HG02870 (cell line): ENCODE results near the gene DPYD.

Source experiments
- ATAC-seq: cut with Tn5 transposase; IDR thresholded peaks from one replicate; pipeline ENCODE4 v1.9.1; 2021; ENCODE audit warnings: mild to moderate bottlenecking, moderate library complexity; ENCODE audit not compliant: unreplicated experiment

Gene DPYD

DNA sequence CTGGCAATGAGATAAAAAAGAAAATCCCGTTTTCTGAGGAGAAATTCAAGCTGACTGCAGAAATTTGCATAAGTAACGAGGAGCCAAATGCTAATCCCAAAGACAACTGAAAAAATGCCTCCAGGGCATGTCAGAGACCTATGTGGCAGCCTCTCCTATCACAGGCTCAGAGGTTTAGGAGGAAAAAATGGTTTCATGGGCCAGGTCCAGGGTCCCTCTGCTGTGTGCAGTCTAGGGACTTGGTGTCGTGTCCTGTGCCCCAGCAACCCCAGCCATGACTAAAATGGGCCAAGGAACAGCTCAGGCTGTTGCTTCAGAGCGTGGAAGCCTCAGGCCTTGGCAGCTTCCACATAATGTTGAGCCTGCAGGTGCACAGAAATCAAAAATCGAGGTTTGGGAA lies 456.5 kb downstream of the DPYD start:
- ATAC-seq, result no peak

DNA sequence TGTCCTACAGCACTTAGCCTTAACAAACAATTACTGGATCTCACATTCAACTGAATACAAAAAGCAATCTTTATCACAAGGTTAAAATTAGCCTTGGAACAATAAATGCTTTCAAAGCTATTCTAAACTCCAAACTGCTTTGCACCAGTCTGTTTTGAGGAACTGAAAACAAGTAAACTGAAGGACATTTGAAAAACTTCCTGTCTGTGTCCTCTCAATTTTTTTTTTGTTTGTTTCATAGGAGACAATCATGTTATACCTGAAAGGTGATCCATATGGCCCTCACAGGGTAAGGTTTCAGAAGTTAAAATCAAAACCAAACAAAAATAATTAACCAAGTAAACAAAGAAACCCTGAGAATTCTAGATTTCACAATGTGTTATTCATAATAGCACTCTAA lies 459.1 kb downstream of the DPYD start:
- peak; percentile 86 for ATAC-seq

DNA sequence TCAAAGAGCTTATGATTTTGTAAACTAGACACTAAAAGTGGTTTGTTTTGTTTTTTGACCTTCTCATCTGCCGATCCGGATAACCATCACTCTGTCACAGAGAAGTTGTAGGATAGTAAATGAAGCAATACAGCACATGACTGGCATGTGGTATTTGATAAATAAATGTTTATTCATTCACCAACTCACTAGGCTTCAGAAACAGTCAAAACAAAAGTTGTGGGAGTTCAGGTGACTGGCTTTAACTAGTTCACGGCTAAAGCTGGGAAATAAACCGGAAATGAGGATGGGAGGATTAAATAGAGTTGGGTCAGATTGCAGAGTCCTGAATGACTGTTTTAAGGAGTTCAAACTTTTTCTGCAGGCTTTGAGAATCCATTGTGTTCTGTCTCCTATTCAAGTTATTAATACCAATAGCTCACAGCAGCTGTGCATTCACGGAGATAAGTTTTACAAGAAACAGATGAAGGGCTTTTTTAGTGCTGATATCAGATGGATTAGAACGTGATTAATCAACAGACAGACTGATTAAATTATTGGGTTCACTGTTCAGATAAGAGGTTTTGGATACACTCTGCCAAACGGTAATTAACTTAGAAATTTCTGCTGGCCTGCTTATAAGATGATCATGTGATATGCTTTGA lies 463.3 kb downstream of the DPYD start:
- ATAC-seq, result no peak

DNA sequence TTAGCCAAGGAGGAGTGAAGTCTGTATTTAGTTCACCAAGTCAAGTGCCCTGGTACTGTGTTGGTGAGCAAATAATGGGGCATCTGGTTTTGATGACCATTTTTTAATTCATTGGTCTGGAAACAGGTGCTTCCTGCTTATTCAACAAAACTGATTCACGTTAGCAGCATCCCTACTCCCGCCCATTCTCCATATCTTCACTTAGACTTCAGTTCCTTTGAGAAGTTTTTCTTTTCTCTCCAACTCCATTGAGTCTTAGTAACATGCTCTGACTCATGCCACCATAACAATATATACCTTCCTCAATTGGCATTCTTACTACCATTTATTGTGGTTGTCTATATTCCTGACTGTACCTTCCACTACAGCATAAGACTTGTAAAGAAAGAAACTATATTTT lies 468.9 kb downstream of the DPYD start:
- no peak for ATAC-seq

DNA sequence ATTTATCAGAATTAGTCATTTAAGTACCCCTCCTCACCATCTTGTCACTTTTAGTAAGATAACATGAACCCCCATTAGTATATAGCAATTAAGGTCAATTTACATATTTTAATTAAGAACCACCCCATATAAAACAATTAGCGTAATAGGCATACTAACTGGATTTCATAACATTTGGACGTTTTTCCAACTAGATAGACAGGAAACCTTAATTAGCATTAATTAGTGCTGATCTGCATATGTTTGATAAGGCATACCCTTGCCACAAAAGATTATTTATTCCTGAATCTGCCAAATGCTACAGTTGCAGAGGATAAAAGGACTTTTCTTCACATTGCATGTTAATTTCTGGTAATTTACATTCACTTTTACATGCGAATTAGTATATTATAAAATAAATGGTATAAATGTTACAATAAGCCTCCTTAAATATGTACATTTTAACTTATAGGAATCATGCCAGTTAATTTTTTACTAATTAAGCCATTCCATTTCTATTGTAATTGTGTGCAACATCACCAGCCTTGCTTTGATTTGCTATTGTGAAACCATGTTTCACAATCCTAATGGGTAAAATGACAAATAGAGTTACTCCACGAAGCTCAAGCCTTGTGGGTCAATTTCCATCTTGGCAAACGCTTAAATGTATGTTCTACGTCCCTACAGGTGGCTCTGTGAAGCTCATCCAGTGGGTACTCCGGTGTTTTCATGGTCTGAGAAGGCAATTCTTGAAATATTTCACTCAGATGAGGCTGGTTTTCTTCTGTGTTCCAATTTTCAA lies 469.6 kb downstream of the DPYD start:
- ATAC-seq, result no peak

DNA sequence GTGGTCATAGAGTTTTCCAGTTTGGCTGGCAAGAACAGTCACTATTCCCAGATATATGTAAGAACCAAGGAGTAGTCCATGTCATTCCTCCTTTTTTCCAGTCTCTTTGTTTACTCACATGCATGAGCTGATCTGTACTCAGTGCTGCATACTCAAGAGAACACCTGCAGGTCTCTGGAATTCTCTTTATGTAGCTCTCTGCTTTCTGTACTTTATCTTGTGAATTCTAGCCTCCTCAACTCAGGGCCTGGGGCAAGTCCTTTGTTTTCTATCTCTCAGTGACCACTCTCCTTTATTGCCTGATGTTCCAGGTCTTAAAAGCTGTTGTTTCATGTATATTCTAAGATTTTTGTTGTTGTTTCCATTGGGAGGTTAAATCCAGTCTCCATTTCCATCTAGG lies 478.9 kb downstream of the DPYD start:
- no peak for ATAC-seq

DNA sequence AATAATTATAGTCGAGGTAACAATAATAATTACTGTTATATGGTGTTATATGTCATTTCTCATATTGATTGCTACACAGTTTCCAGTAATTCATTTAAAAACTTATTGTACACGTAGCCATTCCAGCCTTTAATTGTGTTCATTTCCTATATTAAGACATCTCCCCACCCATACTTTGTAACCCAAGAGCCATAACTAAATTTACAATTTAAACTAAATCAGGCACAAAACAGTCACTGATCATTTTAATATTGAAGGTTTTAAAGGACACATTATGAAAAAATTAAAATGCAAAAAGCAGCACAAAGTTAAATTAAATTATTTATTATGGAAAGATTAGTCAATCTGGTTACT lies 487.0 kb downstream of the DPYD start:
- no peak for ATAC-seq

DNA sequence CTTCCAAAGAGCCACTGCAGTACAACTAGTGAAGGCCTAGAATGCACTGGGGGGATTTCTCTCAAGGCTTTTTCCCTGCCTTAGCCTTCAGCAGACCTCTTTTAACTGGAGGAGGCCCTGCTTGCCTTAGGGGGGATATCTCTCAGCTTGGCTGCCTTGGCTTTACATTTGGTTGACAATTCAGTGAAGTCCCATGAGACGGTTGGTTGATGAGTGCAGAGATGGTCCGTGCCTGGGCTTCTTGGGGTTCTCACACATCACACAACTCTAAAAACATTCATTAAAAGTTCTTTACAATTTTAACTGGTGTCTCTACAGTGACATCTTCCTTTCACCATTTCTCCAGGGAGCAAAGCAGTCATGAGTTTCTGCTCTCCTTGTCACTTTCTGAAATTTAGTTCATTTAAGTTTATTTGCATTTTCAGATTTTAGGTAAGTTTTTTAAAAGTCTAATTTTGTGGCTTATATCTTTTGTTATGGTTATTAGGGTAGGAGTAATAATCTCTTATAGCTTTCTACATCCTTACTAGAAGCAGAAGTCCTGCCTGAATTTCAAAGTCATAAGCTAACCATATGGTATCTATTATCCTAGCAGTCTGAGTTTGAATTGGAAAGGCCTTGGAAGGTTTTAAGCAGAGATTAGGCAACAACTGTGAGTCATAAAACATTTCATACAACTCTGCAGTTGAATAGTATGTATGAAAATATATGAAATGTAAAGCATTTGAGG lies 487.6 kb downstream of the DPYD start:
- no peak for ATAC-seq

DNA sequence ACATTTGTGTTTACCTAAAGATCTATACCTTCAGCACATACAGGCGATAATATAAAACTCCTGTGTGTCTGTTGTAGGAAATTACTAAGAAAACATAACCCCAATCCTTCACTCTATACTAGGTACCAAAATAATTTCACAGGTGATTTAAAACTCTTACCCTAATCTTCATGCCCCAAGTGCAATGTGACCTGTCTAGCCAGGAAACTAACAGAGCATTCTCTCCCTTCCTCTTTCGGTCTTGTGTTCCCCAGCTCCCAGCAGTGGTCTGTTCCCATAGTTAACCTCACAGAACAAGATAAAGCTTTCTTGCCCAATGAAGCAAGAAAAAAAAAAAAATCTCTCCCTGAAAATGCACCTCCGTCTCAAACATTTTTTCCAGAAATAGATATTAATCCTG lies 493.5 kb downstream of the DPYD start:
- no peak for ATAC-seq

DNA sequence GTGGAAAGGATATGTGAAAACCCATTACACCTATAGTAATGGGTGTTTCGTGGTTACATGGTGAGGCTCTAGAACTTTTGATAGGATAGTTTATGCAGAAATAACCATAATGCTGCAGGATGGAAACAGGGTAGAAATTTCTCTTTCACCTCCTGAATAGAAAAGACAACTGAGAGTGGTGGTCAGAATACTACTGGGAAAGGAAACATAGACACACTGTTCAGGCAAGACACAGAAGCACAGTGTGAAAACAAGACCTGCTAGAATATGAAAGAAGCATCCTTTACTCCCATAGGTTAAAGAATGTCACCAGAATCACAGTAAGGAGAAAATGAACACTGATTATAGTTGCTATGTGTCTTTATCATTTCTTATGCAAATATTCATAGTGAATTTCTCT lies 496.6 kb downstream of the DPYD start:
- peak; percentile 62 for ATAC-seq

DNA sequence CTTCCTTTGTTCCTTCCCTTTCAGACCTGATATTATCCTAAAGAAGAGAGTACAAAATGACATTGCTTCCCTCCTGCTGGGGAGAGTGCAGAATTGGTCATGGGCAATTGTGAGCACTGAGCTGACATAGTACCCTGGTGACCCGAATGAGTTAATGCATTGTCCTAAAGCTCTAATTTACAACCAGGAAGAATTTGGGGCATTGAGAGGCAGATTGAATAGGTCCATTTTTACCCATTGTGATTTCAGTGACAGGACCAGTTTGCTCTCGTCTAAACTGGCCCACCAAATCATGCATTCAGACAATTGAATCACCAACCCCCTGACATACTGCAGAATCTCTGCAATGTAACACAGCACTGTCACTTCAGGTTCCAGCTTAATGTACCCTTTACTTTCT lies 497.4 kb downstream of the DPYD start:
- no peak for ATAC-seq

DNA sequence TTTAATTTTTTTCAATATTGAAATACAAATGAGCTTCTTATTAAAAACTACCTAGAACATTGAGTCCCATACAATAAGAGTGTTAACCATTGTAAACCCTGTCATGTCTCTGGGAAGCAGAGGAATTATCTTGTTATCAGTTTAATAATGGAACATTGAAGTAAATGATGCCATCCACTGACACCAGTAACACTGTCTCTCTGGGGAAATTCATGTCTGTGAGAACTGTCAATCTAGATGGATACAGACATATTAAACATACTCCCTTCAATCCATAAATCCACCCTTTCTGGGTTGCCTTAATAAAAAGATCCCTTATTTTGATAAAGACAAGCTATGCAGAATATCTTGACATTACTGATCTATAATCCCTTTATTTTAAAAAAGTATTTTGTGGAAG lies 503.2 kb downstream of the DPYD start:
- ATAC-seq, result no peak

DNA sequence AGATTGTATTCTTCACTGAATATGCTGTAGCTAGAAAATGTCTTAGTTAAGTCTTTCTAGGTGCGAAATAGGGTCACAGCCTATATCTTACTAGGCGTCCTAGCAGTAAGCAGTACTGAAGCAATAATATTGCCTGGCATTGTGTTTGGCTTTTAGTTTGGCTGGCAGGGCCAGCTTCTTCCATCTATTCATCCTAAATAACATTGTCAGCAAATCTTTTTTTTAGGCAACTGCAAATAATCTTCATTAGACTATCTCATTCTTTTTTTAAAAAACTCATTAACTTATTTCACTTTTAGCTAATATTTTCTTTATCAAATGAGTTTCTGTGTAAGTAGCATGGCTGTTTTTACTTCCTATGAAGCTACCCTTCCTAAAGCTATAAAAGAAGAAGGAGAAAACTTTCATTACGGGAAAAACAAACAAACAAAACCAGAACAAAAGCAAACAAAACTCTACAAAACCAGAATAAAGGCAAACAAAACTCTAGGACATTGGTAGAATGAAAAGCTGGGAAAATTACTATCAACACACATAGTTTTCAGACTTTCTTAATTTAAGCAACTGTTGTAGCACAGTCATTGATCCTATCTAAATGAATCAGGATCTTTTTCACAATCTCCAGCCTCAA lies 506.0 kb downstream of the DPYD start:
- no peak for ATAC-seq

DNA sequence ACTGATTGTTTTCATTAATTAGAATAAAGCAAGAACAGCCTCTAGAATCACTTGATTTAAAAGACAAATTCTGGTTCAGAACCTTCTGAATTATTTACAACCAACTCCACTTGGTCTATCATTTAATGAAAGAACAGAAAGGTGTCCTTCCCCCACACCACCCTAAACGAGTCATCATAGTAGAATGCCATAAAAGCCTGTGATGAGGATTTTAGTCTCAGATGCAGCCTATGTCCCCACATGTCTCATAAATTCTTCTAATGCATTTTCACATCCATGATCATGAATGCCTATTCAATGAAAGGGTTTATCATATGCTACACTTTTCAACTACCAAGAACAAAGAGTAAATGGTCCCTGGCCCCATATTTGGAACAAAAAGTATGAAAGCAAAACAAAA lies 508.1 kb downstream of the DPYD start:
- no peak for ATAC-seq

DNA sequence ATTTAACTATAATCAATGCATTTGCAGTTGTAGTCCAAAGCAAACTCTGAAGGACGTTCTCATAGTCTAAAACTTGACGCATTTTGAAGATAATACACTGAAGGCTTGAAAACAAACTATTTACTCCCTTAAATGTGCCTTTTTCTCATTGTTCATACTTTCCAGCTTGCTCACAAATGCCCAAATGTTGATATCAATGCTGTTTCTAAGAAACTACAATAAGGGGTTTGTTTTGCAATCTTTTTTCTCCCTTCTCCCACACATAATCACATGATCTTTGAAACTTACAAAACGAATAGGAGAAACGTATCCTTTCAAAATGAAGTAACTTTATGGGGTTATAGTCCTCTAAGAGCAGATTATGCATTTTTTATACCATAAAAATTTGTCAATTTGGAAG lies 508.7 kb downstream of the DPYD start:
- ATAC-seq, result no peak

DNA sequence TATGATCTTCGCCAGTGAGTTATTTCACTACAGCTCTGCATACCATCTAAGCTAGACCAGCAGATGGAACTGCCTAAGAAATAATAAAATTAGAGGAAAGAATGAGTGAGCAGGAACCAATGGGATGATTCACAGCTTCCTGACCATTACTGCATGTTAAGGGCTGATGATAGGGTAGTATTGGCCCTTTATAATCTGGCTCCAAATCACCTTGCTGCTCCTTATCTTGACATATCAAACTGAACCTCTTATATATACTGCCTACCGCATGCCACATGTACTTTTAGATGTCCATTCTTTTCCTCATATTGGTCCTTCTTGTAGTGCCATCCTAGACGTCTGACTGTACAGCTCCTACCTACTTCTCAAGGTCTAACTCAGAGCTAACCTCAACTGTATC lies 524.4 kb downstream of the DPYD start:
- no peak for ATAC-seq

DNA sequence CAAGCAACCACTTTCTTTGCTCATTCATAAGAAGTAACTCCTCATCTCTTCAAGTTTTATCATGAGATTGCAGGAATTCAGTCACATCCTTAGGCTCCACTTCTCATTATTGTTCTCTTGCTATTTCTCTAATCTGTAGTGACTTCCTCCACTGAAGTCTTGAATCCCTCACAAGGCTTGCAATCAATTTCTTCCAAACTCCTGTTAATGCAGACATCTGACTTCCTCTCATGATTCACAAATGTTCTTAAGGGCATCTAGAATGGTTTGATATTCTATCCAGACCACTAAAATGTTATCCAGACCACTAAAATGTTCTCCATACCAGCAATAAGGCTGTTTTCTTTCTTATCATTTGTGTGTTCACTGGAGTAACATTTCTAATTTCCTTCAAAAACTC lies 528.1 kb downstream of the DPYD start:
- ATAC-seq, result no peak

DNA sequence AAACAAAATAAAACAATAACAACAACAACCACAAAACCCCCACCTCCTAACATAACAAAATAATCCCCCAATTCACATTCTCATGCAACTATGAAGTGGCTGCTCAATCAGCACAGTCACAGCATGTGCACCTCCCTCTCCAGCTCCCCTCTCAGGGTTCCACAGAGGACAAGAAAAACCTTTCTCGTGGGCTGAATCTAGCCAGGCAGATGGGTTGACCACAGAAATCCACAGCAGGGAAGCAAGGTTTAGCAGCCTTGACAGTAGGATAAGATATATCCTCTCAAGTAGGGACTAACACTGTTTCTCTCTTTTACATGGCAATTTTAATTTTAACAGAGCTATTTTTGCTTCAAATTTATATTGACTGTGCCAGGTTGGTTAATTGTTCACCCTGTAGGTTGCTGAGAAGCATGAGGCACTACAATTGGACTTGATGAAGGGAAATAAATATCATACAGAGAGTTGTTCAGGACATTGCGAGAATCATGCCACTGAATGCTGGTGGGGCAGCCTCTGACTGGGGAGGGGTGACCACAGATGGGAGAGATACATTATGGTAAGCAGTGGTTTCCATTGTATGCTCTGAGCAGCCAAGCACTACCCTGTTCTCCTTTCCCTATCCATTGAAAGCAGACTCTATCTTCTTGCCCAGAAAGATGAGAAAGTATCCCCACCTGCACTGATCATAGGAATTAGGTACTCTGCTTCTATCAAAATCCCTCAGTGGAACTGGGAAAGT lies 535.1 kb downstream of the DPYD start:
- ATAC-seq, result no peak

DNA sequence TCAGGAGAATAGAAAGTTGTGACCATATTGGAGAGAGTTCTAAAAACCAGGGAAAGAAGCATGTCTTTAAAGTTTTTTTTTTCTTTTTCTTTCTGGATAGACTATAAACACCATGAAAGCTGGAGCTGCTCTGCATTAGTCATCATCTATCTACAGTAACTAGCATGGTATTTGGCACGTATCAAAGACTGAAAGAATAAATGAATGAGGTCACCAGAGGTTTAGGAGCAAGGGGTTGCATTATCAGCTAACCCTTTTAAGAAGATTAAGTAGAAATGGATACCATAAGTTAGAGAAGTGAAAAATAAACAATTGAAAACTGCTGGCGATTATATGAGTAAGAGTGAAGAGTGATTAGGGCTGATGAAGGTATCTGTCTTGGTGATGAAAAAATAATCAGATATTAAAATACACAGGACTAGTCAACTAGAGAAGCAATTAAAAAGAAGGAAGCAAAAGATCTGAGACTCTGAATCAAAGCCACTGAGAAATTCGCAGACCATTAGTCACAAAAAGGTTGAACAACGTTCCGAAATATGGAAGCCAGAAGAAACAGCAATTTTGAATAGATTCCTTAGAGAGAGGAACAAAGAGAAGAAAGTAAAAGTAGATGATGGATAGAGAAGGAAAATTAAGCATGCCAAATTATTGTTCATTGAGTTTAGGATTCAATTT lies 536.4 kb downstream of the DPYD start:
- no peak for ATAC-seq

DNA sequence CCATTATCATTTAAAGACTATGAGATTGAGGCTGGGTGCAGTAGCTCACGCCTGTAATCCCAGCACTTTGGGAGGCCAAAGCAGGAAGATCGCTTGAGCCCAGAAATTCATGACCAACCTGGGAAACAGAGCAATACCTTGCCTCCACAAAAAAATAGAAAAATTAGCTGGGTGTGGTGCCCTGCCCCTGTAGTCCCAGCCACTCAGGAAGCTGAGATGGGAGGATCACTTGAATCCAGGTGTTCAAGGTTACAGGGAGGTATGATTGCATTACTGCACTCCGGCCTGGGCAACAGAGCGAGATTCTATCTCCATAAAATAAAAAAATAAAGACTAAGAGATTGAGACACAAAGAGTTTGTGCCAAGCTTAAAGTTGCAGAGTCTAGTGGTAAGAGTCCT lies 537.0 kb downstream of the DPYD start:
- no peak for ATAC-seq

DNA sequence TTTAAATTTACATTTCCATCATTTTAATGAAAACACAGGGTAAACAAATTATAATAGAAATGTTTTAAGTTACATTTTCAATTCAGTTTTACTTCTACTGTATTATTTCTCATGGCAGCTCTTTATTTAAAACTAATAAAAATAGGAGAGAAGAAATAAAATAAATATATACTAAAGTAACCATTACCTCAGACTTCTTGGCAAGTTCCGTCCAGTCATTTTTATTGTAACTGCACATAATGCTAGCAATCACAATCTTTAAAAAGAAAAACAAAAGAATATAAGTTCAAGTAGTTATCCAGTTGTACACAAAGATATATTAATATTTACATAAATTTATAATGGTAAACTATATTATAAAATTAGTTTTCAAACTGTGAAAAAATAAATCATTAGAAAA lies 538.6 kb downstream of the DPYD start:
- ATAC-seq, result no peak
